Left lung (tissue), 10 donors: ENCODE results near the gene TBC1D25. TPM values are rescaled to one million over a fixed set of nuclear protein-coding genes. Genes with fewer than 3 reads are reported as not detected.

Source experiments
- ATAC-seq: fragments of 200-7000 bp; cut with Tn5 transposase; one replicate; pipeline ENCODE4 v1.9.1; 2020; ENCODE audit warnings: moderate library complexity
- DNase-seq, 4 donors: peaks; one replicate each; pipeline ENCODE4 v3.0.0-alpha.2; 2013 to 2020
- H3K27ac ChIP-seq, 2 donors: fragments of 200-600 bp; sonication (generic) in 1 of 2; one replicate each; pipeline versions ENCODE4 v1.5.0 to v1.8.0; 2020 to 2021
- H3K27me3 ChIP-seq, 2 donors: fragments of 200-600 bp; sonication (generic) in 1 of 2; one replicate each; pipeline versions ENCODE4 v1.5.0 to v1.8.0; 2020 to 2021
- H3K36me3 ChIP-seq, 2 donors: fragments of 200-600 bp; sonication (generic) in 1 of 2; one replicate each; pipeline versions ENCODE4 v1.5.0 to v1.8.0; 2020 to 2021
- H3K4me1 ChIP-seq, 2 donors: fragments of 200-600 bp; one replicate each; pipeline ENCODE4 v1.8.0; 2021
- H3K4me3 ChIP-seq, 2 donors: fragments of 200-600 bp; sonication (generic) in 1 of 2; one replicate each; pipeline versions ENCODE4 v1.5.0 to v1.8.0; 2020 to 2021; ENCODE audit warnings: mild to moderate bottlenecking in 1 of 2
- H3K9me3 ChIP-seq, 2 donors: fragments of 200-600 bp; sonication (generic) in 1 of 2; one replicate each; pipeline versions ENCODE4 v1.5.0 to v1.8.0; 2020 to 2021
- CTCF ChIP-seq, 2 donors: fragments of 200-600 bp; sonication (generic) in 1 of 2; IDR thresholded peaks; one replicate each; pipeline versions ENCODE4 v1.5.0 to v1.8.0; 2021; ENCODE audit warnings: antibody characterized with exemption in 2 of 2
- intact Hi-C, 2 donors: fragments of 100-400 bp; cut with DNase I; formaldehyde crosslinking; loops; one replicate each; pipeline versions ENCODE4 v1.11.2 to v1.14.2; 2022
- polyA plus RNA-seq, 6 donors: library from polyadenylated mRNA; unstranded; fragments of 120-200 nt; gene quantifications; one replicate each; pipeline ENCODE4 v1.2.1, GENCODE V29; 2013; ENCODE audit not compliant: insufficient read length in 6 of 6
- total RNA-seq, 2 donors: library from RNA; stranded (reverse); fragmentation: NEBNext Ultra II Directional; extraction: Animal tissue kit (Norgen Biotek cat#: 25700); gene quantifications; one replicate each; pipeline ENCODE4 v1.2.1, GENCODE V29; 2021
- donor health status: DM: no; HTN: yes; CAD: no.
- donor health status: DM: no; HTN: no; CAD: no.

Gene TBC1D25
- total and polyA plus RNA-seq, 8 donors = 8.7 to 15.2 (median 9.9) TPM

GRCh38 chrX:48573690-48574269 is 34.3 kb downstream of the TBC1D25 start:
- no peak for TF ChIP-seq CTCF (IDR thresholded peaks at IDR 0.05)
- Histone ChIP-seq H3K27me3 (no peaks in the 10 kb centered on the region), H3K4me1 (peaks cover 0 to 26% of the 10 kb centered on the region in 2 donors), H3K36me3 (peaks cover 0 to 37% of the 10 kb centered on the region in 2 donors), H3K4me3 (peak overlapping the region; percentile 62 to 64), H3K27ac (peak overlapping the region; percentile 98), H3K9me3 (no peaks in the 10 kb centered on the region)
- intact Hi-C loops = no loop called here
- peak in 2 of 4 donors; percentile 36 to 51 for DNase-seq
- ATAC-seq = no peak

- TF ChIP-seq CTCF (IDR thresholded peaks at IDR 0.05) = peak; percentile 25 to 35
- H3K4me3 ChIP-seq = peak within 1 kb of the TSS; percentile 62 to 64
- intact Hi-C loops = no loop called here
- H3K27me3 ChIP-seq = no peaks in the 10 kb centered on the region
- peak within 1 kb of the TSS; percentile 98 for H3K27ac ChIP-seq
- peaks cover 0 to 45% of the 10 kb centered on the region in 2 donors for H3K36me3 ChIP-seq
- H3K4me1 ChIP-seq = peaks cover 0 to 26% of the 10 kb centered on the region in 2 donors
- ATAC-seq (peak; percentile 98), DNase-seq (peak; percentile 82 to 95 (median 95))
- H3K9me3 ChIP-seq = no peaks in the 10 kb centered on the region
Measured at GRCh38 chrX:48574270-48575266, 35.1 kb downstream of the TBC1D25 start, which contains the start of gene RBM3. Gene RBM3 (plus strand): TSS chrX:48574484. CDS start chrX:48575181, 697 bp downstream.

- Histone ChIP-seq H3K4me3 (peak overlapping the region; percentile 62 to 64), H3K9me3 (no peaks in the 10 kb centered on the region), H3K27me3 (no peaks in the 10 kb centered on the region), H3K4me1 (peaks cover 0 to 26% of the 10 kb centered on the region in 2 donors), H3K27ac (peak overlapping the region in 1 of 2 donors; percentile 98), H3K36me3 (peaks cover 0 to 51% of the 10 kb centered on the region in 2 donors)
- ATAC-seq = no peak
- intact Hi-C loops = no loop called here
- no peak for DNase-seq
- TF ChIP-seq CTCF (IDR thresholded peaks at IDR 0.05) = no peak
Measured at GRCh38 chrX:48575642-48576041, 36.1 kb downstream of the TBC1D25 start.

- H3K4me3 ChIP-seq = peak overlapping the region in 1 of 2 donors; percentile 64
- H3K4me1 ChIP-seq = peaks cover 0 to 26% of the 10 kb centered on the region in 2 donors
- H3K27ac ChIP-seq = peak overlapping the region in 1 of 2 donors; percentile 98
- no peaks in the 10 kb centered on the region for H3K27me3 ChIP-seq
- no peak for DNase-seq
- TF ChIP-seq CTCF (IDR thresholded peaks at IDR 0.05) = no peak
- intact Hi-C loops = no loop called here
- ATAC-seq = no peak
- H3K9me3 ChIP-seq = no peaks in the 10 kb centered on the region
- H3K36me3 ChIP-seq = peaks cover 0 to 51% of the 10 kb centered on the region in 2 donors
Measured at GRCh38 chrX:48576108-48576507, 36.6 kb downstream of the TBC1D25 start.
